Liver (tissue), 9 donors: Measurements from ENCODE around the gene DDX5. TPM values are rescaled to one million over a fixed set of nuclear protein-coding genes. Genes with fewer than 3 reads are reported as not detected.

ENCODE experiments used
- DNase-seq: peaks from one replicate; pipeline ENCODE4 v3.0.0-alpha.2; 2017; ENCODE audit warnings: low spot score
- H3K27ac ChIP-seq, 2 donors: one replicate each; pipeline ENCODE4 v1.7.0; 2013; ENCODE audit warnings: inconsistent platforms in 2 of 2, low read length in 2 of 2, control low read depth in 1 of 2, low read depth in 1 of 2, mild to moderate bottlenecking in 1 of 2
- H3K27me3 ChIP-seq, 4 donors: one replicate each; pipeline versions ENCODE4 v1.6.1 to v1.7.0; 2013; ENCODE audit warnings: low read length in 3 of 4, inconsistent platforms in 1 of 4, mild to moderate bottlenecking in 1 of 4, moderate library complexity in 1 of 4; ENCODE audit not compliant: control insufficient read depth in 4 of 4, insufficient read depth in 4 of 4
- H3K36me3 ChIP-seq, 4 donors: one replicate each; pipeline versions ENCODE4 v1.6.1 to v1.7.0; 2013; ENCODE audit warnings: low read length in 3 of 4, mild to moderate bottlenecking in 3 of 4, low read depth in 1 of 4, moderate library complexity in 1 of 4; ENCODE audit not compliant: control insufficient read depth in 4 of 4, insufficient read depth in 3 of 4
- H3K4me1 ChIP-seq, 4 donors: one replicate each; pipeline versions ENCODE4 v1.6.1 to v1.7.0; 2013; ENCODE audit warnings: low read length in 3 of 4, mild to moderate bottlenecking in 3 of 4, moderate library complexity in 1 of 4; ENCODE audit not compliant: control insufficient read depth in 4 of 4, insufficient read depth in 4 of 4
- H3K4me3 ChIP-seq, 3 donors: one replicate each; pipeline versions ENCODE4 v1.6.1 to v1.7.0; 2013; ENCODE audit warnings: low read length in 3 of 3, control low read depth in 1 of 3, low read depth in 1 of 3, mild to moderate bottlenecking in 1 of 3
- H3K9ac ChIP-seq, 2 donors: one replicate each; pipeline ENCODE4 v1.7.0; 2013; ENCODE audit warnings: low read length in 2 of 2, mild to moderate bottlenecking in 2 of 2, moderate library complexity in 2 of 2, control low read depth in 1 of 2, low read depth in 1 of 2
- H3K9me3 ChIP-seq, 4 donors: one replicate each; pipeline versions ENCODE4 v1.6.1 to v1.7.0; 2013; ENCODE audit warnings: low read length in 3 of 4; ENCODE audit not compliant: control insufficient read depth in 4 of 4
- ATF3 ChIP-seq: IDR thresholded peaks from 2 replicates; pipeline ENCODE4 v1.6.1; 2016; ENCODE audit warnings: antibody characterized with exemption
- CTCF ChIP-seq: fragments of 150-350 bp; IDR thresholded peaks from 2 replicates; pipeline ENCODE4 v1.5.1; 2017; ENCODE audit warnings: improper control_type of control experiment, low read depth, low read length; ENCODE audit not compliant: missing input control
- EGR1 ChIP-seq, 2 donors: IDR thresholded peaks; 2 replicates each; pipeline ENCODE4 v1.6.1; 2016 to 2018; ENCODE audit warnings: antibody characterized with exemption in 2 of 2, low read depth in 2 of 2
- FOXA1 ChIP-seq: IDR thresholded peaks from 2 replicates; pipeline ENCODE4 v1.6.1; 2016; ENCODE audit warnings: antibody characterized with exemption
- FOXA2 ChIP-seq: IDR thresholded peaks from 2 replicates; pipeline ENCODE4 v1.6.1; 2016; ENCODE audit warnings: antibody characterized with exemption
- GABPA ChIP-seq, 2 donors: IDR thresholded peaks in 1 of 2; conservative IDR thresholded peaks in 1 of 2; 2 replicates each; pipeline ENCODE4 v1.6.1; 2016; ENCODE audit warnings: antibody characterized with exemption in 2 of 2, mild to moderate bottlenecking in 1 of 2, moderate library complexity in 1 of 2
- HNF4A ChIP-seq, 2 donors: conservative IDR thresholded peaks; 2 replicates each; pipeline ENCODE4 v1.6.1; 2016; ENCODE audit warnings: antibody characterized with exemption in 2 of 2, mild to moderate bottlenecking in 2 of 2
- HNF4G ChIP-seq: IDR thresholded peaks from 2 replicates; pipeline ENCODE4 v1.6.1; 2016; ENCODE audit warnings: antibody characterized with exemption
- JUND ChIP-seq, 2 donors: IDR thresholded peaks; 2 replicates each; pipeline ENCODE4 v1.6.1; 2016; ENCODE audit warnings: antibody characterized with exemption in 2 of 2
- MAX ChIP-seq: IDR thresholded peaks from 2 replicates; pipeline ENCODE4 v1.6.1; 2016; ENCODE audit warnings: antibody characterized with exemption
- NR2F2 ChIP-seq: IDR thresholded peaks from 2 replicates; pipeline ENCODE4 v1.6.1; 2016; ENCODE audit warnings: antibody characterized with exemption
- RAD21 ChIP-seq, 2 donors: IDR thresholded peaks; 2 replicates each; pipeline ENCODE4 v1.6.1; 2016; ENCODE audit warnings: antibody characterized with exemption in 2 of 2, mild to moderate bottlenecking in 2 of 2
- RXRA ChIP-seq, 2 donors: IDR thresholded peaks; 2 replicates each; pipeline ENCODE4 v1.6.1; 2017 to 2018; ENCODE audit warnings: antibody characterized with exemption in 2 of 2, mild to moderate bottlenecking in 1 of 2
- SP1 ChIP-seq: IDR thresholded peaks from 2 replicates; pipeline ENCODE4 v1.6.1; 2018; ENCODE audit warnings: antibody characterized with exemption, mild to moderate bottlenecking
- TAF1 ChIP-seq: conservative IDR thresholded peaks from 2 replicates; pipeline ENCODE4 v1.6.1; 2016; ENCODE audit warnings: antibody characterized with exemption, mild to moderate bottlenecking
- YY1 ChIP-seq: IDR thresholded peaks from 2 replicates; pipeline ENCODE4 v1.6.1; 2016; ENCODE audit warnings: antibody characterized with exemption, mild to moderate bottlenecking
- WGBS: extraction: QIAGEN DNeasy Blood & Tissue Kit; methylation state at CpG from one replicate; pipeline ENCODE4 v1.1.7; 2013; 5-methylcytosine and 5-hydroxymethylcytosine counted together
- polyA plus RNA-seq, 2 donors: library from polyadenylated mRNA; stranded (reverse) in 1 of 2; unstranded in 1 of 2; fragments of 200-250 nt in 1 of 2; fragments of >200 nt in 1 of 2; fragmentation: Nextera tagmentation in 1 of 2; extraction: Ambion mirVana in 1 of 2; gene quantifications; one replicate each; pipeline versions ENCODE4 v1.2.1 to v1.2.3, GENCODE V29; 2013 to 2015
- total RNA-seq, 2 donors: library from RNA; depleted of rRNA; stranded (reverse); fragments of >200 nt; gene quantifications; one replicate each; pipeline ENCODE4 v1.2.3, GENCODE V29; 2014
- TF ChIP-seq, protein P1 (sequence below): IDR thresholded peaks from 2 replicates; pipeline ENCODE4 v1.6.1; 2016; ENCODE audit warnings: antibody characterized with exemption, mild to moderate bottlenecking
- TF ChIP-seq, protein P2 (sequence below): IDR thresholded peaks from 2 replicates; pipeline ENCODE4 v1.6.1; 2016; ENCODE audit warnings: antibody characterized with exemption
- donor health status: healthy.
- donor health status: healthy.
- donor health status: healthy.
- donor health status: healthy.
- donor health status: healthy.

DDX5 gene
- total and polyA plus RNA-seq, 4 donors, result 165 to 357 (median 289) TPM

GRCh38 chr17:64532409-64532808, 26.3 kb upstream of the DDX5 start:
- no peaks in the 10 kb centered on the region for H3K27me3 ChIP-seq
- no peak overlapping the region for H3K9ac ChIP-seq
- H3K27ac ChIP-seq, result no peak overlapping the region
- peaks cover 23 to 95% (median 86%) of the 10 kb centered on the region in 4 donors for H3K36me3 ChIP-seq
- H3K4me3 ChIP-seq, result no peak overlapping the region
- 94% methylated on average over 5 of the region's 5 CpGs for WGBS
- no peaks in the 10 kb centered on the region for H3K4me1 ChIP-seq
- DNase-seq, result no peak
- no peaks in the 10 kb centered on the region for H3K9me3 ChIP-seq
- TF ChIP-seq TAF1, result no peak
- TF ChIP-seq RXRA (IDR thresholded peaks at IDR 0.05), result no peak
- TF ChIP-seq RAD21 (IDR thresholded peaks at IDR 0.05), result no peak
- TF ChIP-seq, protein P1, sequence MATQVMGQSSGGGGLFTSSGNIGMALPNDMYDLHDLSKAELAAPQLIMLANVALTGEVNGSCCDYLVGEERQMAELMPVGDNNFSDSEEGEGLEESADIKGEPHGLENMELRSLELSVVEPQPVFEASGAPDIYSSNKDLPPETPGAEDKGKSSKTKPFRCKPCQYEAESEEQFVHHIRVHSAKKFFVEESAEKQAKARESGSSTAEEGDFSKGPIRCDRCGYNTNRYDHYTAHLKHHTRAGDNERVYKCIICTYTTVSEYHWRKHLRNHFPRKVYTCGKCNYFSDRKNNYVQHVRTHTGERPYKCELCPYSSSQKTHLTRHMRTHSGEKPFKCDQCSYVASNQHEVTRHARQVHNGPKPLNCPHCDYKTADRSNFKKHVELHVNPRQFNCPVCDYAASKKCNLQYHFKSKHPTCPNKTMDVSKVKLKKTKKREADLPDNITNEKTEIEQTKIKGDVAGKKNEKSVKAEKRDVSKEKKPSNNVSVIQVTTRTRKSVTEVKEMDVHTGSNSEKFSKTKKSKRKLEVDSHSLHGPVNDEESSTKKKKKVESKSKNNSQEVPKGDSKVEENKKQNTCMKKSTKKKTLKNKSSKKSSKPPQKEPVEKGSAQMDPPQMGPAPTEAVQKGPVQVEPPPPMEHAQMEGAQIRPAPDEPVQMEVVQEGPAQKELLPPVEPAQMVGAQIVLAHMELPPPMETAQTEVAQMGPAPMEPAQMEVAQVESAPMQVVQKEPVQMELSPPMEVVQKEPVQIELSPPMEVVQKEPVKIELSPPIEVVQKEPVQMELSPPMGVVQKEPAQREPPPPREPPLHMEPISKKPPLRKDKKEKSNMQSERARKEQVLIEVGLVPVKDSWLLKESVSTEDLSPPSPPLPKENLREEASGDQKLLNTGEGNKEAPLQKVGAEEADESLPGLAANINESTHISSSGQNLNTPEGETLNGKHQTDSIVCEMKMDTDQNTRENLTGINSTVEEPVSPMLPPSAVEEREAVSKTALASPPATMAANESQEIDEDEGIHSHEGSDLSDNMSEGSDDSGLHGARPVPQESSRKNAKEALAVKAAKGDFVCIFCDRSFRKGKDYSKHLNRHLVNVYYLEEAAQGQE, result no peak
- no peak for TF ChIP-seq GABPA (IDR thresholded peaks at IDR 0.05 in 1 of 2, conservative IDR thresholded peaks at IDR 0.05 in 1 of 2)
- TF ChIP-seq FOXA1, result no peak
- no peak for TF ChIP-seq FOXA2
- no peak for TF ChIP-seq CTCF
- TF ChIP-seq HNF4G, result no peak
- no peak for TF ChIP-seq ATF3
- no peak for TF ChIP-seq HNF4A (conservative IDR thresholded peaks at IDR 0.05)
- TF ChIP-seq JUND (IDR thresholded peaks at IDR 0.05), result no peak
- no peak for TF ChIP-seq MAX
- TF ChIP-seq, protein P2, sequence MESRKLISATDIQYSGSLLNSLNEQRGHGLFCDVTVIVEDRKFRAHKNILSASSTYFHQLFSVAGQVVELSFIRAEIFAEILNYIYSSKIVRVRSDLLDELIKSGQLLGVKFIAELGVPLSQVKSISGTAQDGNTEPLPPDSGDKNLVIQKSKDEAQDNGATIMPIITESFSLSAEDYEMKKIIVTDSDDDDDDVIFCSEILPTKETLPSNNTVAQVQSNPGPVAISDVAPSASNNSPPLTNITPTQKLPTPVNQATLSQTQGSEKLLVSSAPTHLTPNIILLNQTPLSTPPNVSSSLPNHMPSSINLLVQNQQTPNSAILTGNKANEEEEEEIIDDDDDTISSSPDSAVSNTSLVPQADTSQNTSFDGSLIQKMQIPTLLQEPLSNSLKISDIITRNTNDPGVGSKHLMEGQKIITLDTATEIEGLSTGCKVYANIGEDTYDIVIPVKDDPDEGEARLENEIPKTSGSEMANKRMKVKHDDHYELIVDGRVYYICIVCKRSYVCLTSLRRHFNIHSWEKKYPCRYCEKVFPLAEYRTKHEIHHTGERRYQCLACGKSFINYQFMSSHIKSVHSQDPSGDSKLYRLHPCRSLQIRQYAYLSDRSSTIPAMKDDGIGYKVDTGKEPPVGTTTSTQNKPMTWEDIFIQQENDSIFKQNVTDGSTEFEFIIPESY, result no peak
- TF ChIP-seq YY1, result no peak
- TF ChIP-seq SP1, result no peak
- TF ChIP-seq NR2F2, result no peak
- TF ChIP-seq EGR1 (IDR thresholded peaks at IDR 0.05; ENCODE audit: low read depth in 2 of 2), result no peak
